Mesenchymal stem cell (in vitro differentiated cells and primary cell): ENCODE measurements around the gene DPEP2NB.

Experiments
- DNase-seq: peaks from one replicate; pipeline ENCODE4 v3.0.0-alpha.2; 2013
- H2AFZ ChIP-seq: one replicate; pipeline ENCODE4 v1.6.1; 2013; ENCODE audit warnings: low read depth, mild to moderate bottlenecking, control low read depth, inconsistent platforms, low read length, moderate library complexity
- H2AK5ac ChIP-seq: 2 replicates; pipeline ENCODE4 v1.6.1; 2013; ENCODE audit warnings: low read length, moderate library complexity, mild to moderate bottlenecking, inconsistent platforms; ENCODE audit not compliant: severe bottlenecking
- H2BK120ac ChIP-seq: one replicate; pipeline ENCODE4 v1.6.1; 2013; ENCODE audit warnings: low read depth, mild to moderate bottlenecking, inconsistent platforms, low read length, moderate library complexity
- H2BK12ac ChIP-seq, 2 experiments: one replicate each; pipeline ENCODE4 v1.6.1; 2013; ENCODE audit warnings: inconsistent platforms in 2 of 2, low read length in 2 of 2, mild to moderate bottlenecking in 2 of 2, moderate library complexity in 2 of 2, control low read depth in 1 of 2
- H2BK15ac ChIP-seq: one replicate; pipeline ENCODE4 v1.6.1; 2013; ENCODE audit warnings: mild to moderate bottlenecking, low read depth, inconsistent platforms; ENCODE audit not compliant: poor library complexity, severe bottlenecking
- H2BK5ac ChIP-seq: 2 replicates; pipeline ENCODE4 v1.6.1; 2013; ENCODE audit warnings: low read depth, mild to moderate bottlenecking, low read length, control low read depth, inconsistent platforms; ENCODE audit not compliant: poor library complexity, severe bottlenecking
- H3K14ac ChIP-seq, 2 experiments: one replicate each; pipeline ENCODE4 v1.6.1; 2013; ENCODE audit warnings: inconsistent platforms in 2 of 2, low read length in 2 of 2, control low read depth in 1 of 2, mild to moderate bottlenecking in 1 of 2, moderate library complexity in 1 of 2
- H3K18ac ChIP-seq, 2 experiments: one replicate each; pipeline ENCODE4 v1.6.1; 2013; ENCODE audit warnings: inconsistent platforms in 2 of 2, low read length in 2 of 2, control low read depth in 1 of 2, low read depth in 1 of 2, mild to moderate bottlenecking in 1 of 2
- H3K23ac ChIP-seq, 2 experiments: one replicate each; pipeline ENCODE4 v1.6.1; 2013; ENCODE audit warnings: inconsistent platforms in 2 of 2, low read length in 2 of 2, mild to moderate bottlenecking in 2 of 2, moderate library complexity in 2 of 2, control low read depth in 1 of 2
- H3K27ac ChIP-seq: 2 replicates; pipeline ENCODE4 v1.5.1; 2013; ENCODE audit warnings: mild to moderate bottlenecking, moderate library complexity, low read length, control low read depth, inconsistent platforms; ENCODE audit not compliant: poor library complexity, severe bottlenecking
- H3K27me3 ChIP-seq, 2 experiments: 2 replicates each; pipeline versions ENCODE4 v1.6.1 to v1.7.0; 2013; ENCODE audit warnings: low read length in 2 of 2, mild to moderate bottlenecking in 2 of 2, moderate library complexity in 2 of 2, control low read depth in 1 of 2, inconsistent platforms in 1 of 2; ENCODE audit not compliant: control insufficient read depth in 1 of 2, insufficient read depth in 1 of 2
- H3K36me3 ChIP-seq, 2 experiments: 2 replicates each; pipeline versions ENCODE4 v1.6.1 to v1.7.0; 2013; ENCODE audit warnings: low read length in 2 of 2, control low read depth in 1 of 2, inconsistent platforms in 1 of 2, low read depth in 1 of 2, mild to moderate bottlenecking in 1 of 2; ENCODE audit not compliant: insufficient read depth in 2 of 2, control insufficient read depth in 1 of 2
- H3K4ac ChIP-seq, 2 experiments: one replicate each; pipeline ENCODE4 v1.6.1; 2013; ENCODE audit warnings: inconsistent platforms in 2 of 2, low read length in 2 of 2, mild to moderate bottlenecking in 2 of 2, moderate library complexity in 2 of 2, control low read depth in 1 of 2, low read depth in 1 of 2
- H3K4me1 ChIP-seq: 2 replicates; pipeline ENCODE4 v1.6.1; 2013; ENCODE audit warnings: low read depth, low read length, control low read depth; ENCODE audit not compliant: control insufficient read depth, insufficient read depth
- H3K4me2 ChIP-seq: 2 replicates; pipeline ENCODE4 v1.6.1; 2013; ENCODE audit warnings: low read length, mild to moderate bottlenecking, inconsistent platforms; ENCODE audit not compliant: poor library complexity, severe bottlenecking
- H3K4me3 ChIP-seq, 2 experiments: 2 replicates each; pipeline versions ENCODE4 v1.5.1 to v1.7.0; 2013; ENCODE audit warnings: low read length in 2 of 2, mild to moderate bottlenecking in 2 of 2, control low read depth in 1 of 2, low read depth in 1 of 2; ENCODE audit not compliant: insufficient read depth in 1 of 2
- H3K79me1 ChIP-seq: replicated peaks from 2 replicates; pipeline ENCODE4 v1.6.1; 2013; ENCODE audit warnings: mild to moderate bottlenecking, control low read depth, low read length, inconsistent platforms; ENCODE audit not compliant: poor library complexity, severe bottlenecking
- H3K9ac ChIP-seq: 2 replicates; pipeline ENCODE4 v1.7.0; 2013; ENCODE audit warnings: mild to moderate bottlenecking, low read length, moderate library complexity
- H3K9me3 ChIP-seq: 2 replicates; pipeline ENCODE4 v1.7.0; 2013; ENCODE audit warnings: mild to moderate bottlenecking, low read length; ENCODE audit not compliant: control insufficient read depth
- H4K8ac ChIP-seq: one replicate; pipeline ENCODE4 v1.6.1; 2013; ENCODE audit warnings: inconsistent platforms, mild to moderate bottlenecking, low read length, moderate library complexity
- H4K91ac ChIP-seq: one replicate; pipeline ENCODE4 v1.6.1; 2013; ENCODE audit warnings: mild to moderate bottlenecking, low read length, inconsistent platforms
- WGBS: methylation state at CpG from one replicate; pipeline ENCODE4 v1.1.7; 2013; ENCODE audit warnings: mixed read lengths; 5-methylcytosine and 5-hydroxymethylcytosine counted together

Gene DPEP2NB

DNA sequence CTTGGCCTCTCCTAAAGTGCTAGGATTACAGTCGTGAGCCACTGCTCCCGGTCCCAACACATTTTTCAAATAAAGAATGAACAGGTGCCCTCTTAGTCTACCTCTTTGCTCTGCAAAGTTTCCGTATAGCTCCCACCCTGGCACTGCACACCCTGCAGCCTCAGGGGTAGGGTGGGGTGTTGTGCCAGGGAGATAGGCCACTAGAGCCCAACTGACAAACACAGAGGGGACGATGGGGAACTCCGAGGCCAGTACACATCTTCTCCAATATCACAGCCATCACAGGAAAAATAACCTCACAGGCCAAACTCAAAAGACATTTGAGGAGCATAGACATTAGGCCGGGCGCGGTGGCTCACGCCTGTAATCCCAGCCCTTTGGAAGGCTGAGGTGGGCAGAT lies 44.6 kb downstream of the DPEP2NB start:
- peaks cover 0 to 4% of the 10 kb centered on the region in 2 experiments for H3K36me3 ChIP-seq
- H2BK120ac ChIP-seq = no peak overlapping the region
- no peak for DNase-seq
- no peak overlapping the region for H4K8ac ChIP-seq
- H2BK15ac ChIP-seq = no peak overlapping the region
- H3K9ac ChIP-seq = no peak overlapping the region
- no peak overlapping the region for H3K4me2 ChIP-seq
- no peaks in the 10 kb centered on the region for H3K79me1 ChIP-seq
- H4K91ac ChIP-seq = no peak overlapping the region
- WGBS = 97% methylated on average over 7 of the region's 9 CpGs
- no peak overlapping the region for H2AK5ac ChIP-seq
- H3K18ac ChIP-seq = no peak overlapping the region
- H3K27me3 ChIP-seq = peaks cover 6 to 9% of the 10 kb centered on the region in 2 experiments
- H3K14ac ChIP-seq = no peak overlapping the region
- H2BK5ac ChIP-seq = no peak overlapping the region
- H3K4me1 ChIP-seq = peaks cover 18% of the 10 kb centered on the region
- H3K4ac ChIP-seq = no peak overlapping the region
- H3K4me3 ChIP-seq = no peak overlapping the region
- H3K23ac ChIP-seq = no peak overlapping the region
- no peak overlapping the region for H2BK12ac ChIP-seq
- no peaks in the 10 kb centered on the region for H3K9me3 ChIP-seq
- no peak overlapping the region for H2AFZ ChIP-seq
- no peak overlapping the region for H3K27ac ChIP-seq

DNA sequence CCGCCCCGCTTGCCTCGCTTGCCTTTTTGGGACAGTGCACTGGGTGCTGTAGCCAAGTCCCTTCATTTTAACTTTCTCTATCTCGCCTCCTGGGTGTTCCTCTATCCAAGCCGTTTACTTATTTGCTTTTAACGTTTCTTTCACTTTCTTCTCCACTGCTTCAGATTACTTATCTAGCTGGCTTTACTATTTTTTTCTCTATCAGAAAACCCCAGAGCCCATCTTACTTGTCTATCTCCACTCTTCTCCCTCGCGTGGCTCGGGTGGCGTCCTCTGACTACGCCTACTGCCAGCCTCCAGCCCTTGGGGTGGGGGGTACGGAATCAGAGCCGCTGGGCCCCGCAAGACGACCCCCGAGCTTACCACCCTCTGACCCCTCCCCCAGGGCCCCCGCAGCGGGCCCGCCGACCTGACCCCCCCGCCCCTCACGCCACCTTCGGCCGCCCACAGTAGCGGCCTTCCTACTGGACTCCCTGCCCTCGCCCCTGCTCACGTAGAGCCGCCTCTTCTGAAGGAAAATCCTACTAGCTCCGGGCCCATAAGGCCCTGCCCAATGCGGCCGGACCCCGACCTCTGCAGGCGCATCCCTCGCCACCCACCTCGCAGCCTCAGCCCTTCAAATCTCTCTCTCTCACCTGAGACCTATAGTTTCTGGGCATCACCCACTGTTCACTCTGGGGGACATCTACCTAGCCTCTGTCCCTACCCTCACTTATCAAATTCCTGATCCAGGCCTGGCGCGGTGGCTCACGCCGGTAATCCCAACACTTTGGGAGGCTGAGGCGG lies 46.3 kb downstream of the DPEP2NB start:
- Histone ChIP-seq H3K4me2 (peak overlapping the region; percentile 64), H3K18ac (peak overlapping the region; percentile 31 to 70), H4K91ac (peak overlapping the region; percentile 84), H3K23ac (no peak overlapping the region), H3K9ac (peak overlapping the region; percentile 92), H3K4ac (peak overlapping the region; percentile 19 to 64), H2BK5ac (no peak overlapping the region), H3K4me3 (peak overlapping the region; percentile 85 to 90), H3K14ac (peak overlapping the region in 1 of 2 experiments; percentile 1), H4K8ac (peak overlapping the region; percentile 80), H3K36me3 (peaks cover 9 to 13% of the 10 kb centered on the region in 2 experiments), H3K9me3 (no peaks in the 10 kb centered on the region), H2AFZ (peak overlapping the region; percentile 36), H3K4me1 (peaks cover 28% of the 10 kb centered on the region), H3K79me1 (peaks cover 4% of the 10 kb centered on the region), H2BK120ac (peak overlapping the region; percentile 74), H2BK15ac (peak overlapping the region; percentile 39), H2BK12ac (peak overlapping the region in 1 of 2 experiments; percentile 34), H2AK5ac (no peak overlapping the region), H3K27me3 (no peaks in the 10 kb centered on the region), H3K27ac (no peak overlapping the region)
- peak; percentile 61 for DNase-seq
- 37% methylated on average over 39 of the region's 40 CpGs for WGBS

DNA sequence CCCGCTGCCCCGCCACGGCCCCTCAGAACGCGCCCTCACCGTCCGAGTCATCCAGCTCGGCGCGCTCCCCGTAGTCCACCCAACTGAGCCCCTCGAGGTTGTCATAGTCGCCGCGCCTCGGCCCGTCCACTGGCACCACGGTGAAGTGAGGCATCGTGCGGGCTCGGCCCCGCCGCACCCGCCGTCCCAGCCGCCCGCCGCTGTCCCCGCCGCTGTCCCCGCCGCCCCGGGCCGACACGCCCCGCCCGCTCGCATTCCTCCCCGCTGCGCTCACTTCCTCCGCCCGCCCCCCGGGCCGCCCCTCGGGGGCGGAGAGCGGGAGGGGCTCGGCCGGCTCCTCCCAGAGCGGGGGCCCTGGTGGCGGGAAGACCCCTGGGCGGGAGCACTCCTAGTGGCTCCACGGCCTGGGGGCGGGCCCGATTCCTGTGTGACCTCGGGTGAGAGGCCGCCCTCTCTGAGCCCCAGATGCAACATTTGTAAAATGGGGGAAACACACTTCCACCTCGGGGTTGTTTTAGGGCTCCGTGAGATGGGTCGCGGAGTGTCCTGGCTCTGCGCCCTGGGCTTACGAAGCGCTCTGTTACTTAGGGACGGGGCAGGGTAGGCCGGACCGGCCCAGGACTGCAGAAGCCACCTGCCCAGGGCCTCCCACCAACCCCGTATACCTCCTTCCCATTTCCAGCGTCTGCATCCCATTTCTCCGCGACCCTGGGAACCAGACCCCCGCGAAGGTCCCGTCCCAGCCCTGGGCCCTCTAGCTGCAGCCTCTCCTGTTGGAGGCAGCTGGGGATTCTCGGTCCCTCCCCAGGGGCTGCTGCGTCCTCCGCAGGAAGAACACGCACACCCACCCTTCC lies 47.1 kb downstream of the DPEP2NB start, which contains the start of gene SLC12A4:
TSS of gene SLC12A4 (minus strand) at position 238 of the 854 bp plus-strand sequence. CDS start at position 154, 84 bp downstream.
- peak within 1 kb of the TSS; percentile 14 to 60 for H2BK12ac ChIP-seq
- peak within 1 kb of the TSS; percentile 95 to 98 for H3K4ac ChIP-seq
- H3K23ac ChIP-seq = peak within 1 kb of the TSS; percentile 72 to 94
- peaks cover 9% of the 10 kb centered on the region for H3K79me1 ChIP-seq
- H3K27ac ChIP-seq = peak within 1 kb of the TSS; percentile 79
- peaks cover 12 to 22% of the 10 kb centered on the region in 2 experiments for H3K36me3 ChIP-seq
- H3K9me3 ChIP-seq = no peaks in the 10 kb centered on the region
- H3K9ac ChIP-seq = peak within 1 kb of the TSS; percentile 92
- H2AFZ ChIP-seq = peak within 1 kb of the TSS; percentile 75
- WGBS = 3% methylated on average over 74 of the region's 78 CpGs
- peak within 1 kb of the TSS; percentile 95 for H2BK15ac ChIP-seq
- peak within 1 kb of the TSS; percentile 96 for H4K8ac ChIP-seq
- peak within 1 kb of the TSS; percentile 64 for H3K4me2 ChIP-seq
- peak within 1 kb of the TSS; percentile 85 to 90 for H3K4me3 ChIP-seq
- DNase-seq = peak; percentile 85
- peak within 1 kb of the TSS; percentile 60 for H2AK5ac ChIP-seq
- peak within 1 kb of the TSS; percentile 87 for H2BK120ac ChIP-seq
- peaks cover 33% of the 10 kb centered on the region for H3K4me1 ChIP-seq
- peak within 1 kb of the TSS in 1 of 2 experiments; percentile 99 for H3K14ac ChIP-seq
- peak within 1 kb of the TSS; percentile 96 for H2BK5ac ChIP-seq
- H3K27me3 ChIP-seq = no peaks in the 10 kb centered on the region
- H3K18ac ChIP-seq = peak within 1 kb of the TSS; percentile 97 to 98
- H4K91ac ChIP-seq = peak within 1 kb of the TSS; percentile 98
